Fibroblast of villous mesenchyme (primary cell): ENCODE data around the gene PLPPR5. TPM values are rescaled to one million over a fixed set of nuclear protein-coding genes. Genes with fewer than 3 reads are reported as not detected.

Experiments used
- DNase-seq: peaks from one replicate; pipeline ENCODE4 v3.0.0-alpha.2; 2010; ENCODE audit warnings: low read depth
- H3K4me3 ChIP-seq: 2 replicates; pipeline ENCODE4 v1.5.1; 2011; ENCODE audit warnings: low read depth, mild to moderate bottlenecking, low read length
- CTCF ChIP-seq: IDR thresholded peaks from 2 replicates; pipeline ENCODE4 v1.5.1; 2012; ENCODE audit warnings: low read depth, mild to moderate bottlenecking, low read length; ENCODE audit not compliant: insufficient read depth
- total RNA-seq: library from RNA; depleted of rRNA; stranded (reverse); fragments of >200 nt; gene quantifications from 2 replicates; pipeline ENCODE4 v1.2.3, GENCODE V29; 2012

PLPPR5 gene
- total RNA-seq, 1 donor = not detected

GRCh38 chr1:98906809-98907208 lies 97.9 kb downstream of the PLPPR5 start:
- H3K4me3 ChIP-seq = no peak overlapping the region
- no peak for DNase-seq
- TF ChIP-seq CTCF = no peak

GRCh38 chr1:98906361-98906760 lies 98.3 kb downstream of the PLPPR5 start:
- no peak for TF ChIP-seq CTCF
- H3K4me3 ChIP-seq = no peak overlapping the region
- DNase-seq = no peak

- no peak for TF ChIP-seq CTCF
- DNase-seq = no peak
Measured at GRCh38 chr1:98904684-98905083, 100.0 kb downstream of the PLPPR5 start.

GRCh38 chr1:98903726-98904125 lies 100.9 kb downstream of the PLPPR5 start:
- no peak overlapping the region for H3K4me3 ChIP-seq
- TF ChIP-seq CTCF = no peak
- DNase-seq = no peak

More at GRCh38 chr1:98904684-98905083, 100.0 kb downstream of the PLPPR5 start:
- no peak overlapping the region for H3K4me3 ChIP-seq

GRCh38 chr1:98903261-98903660 lies 101.4 kb downstream of the PLPPR5 start:
- no peak overlapping the region for H3K4me3 ChIP-seq
- DNase-seq = peak; percentile 29
- no peak for TF ChIP-seq CTCF

- no peak for TF ChIP-seq CTCF
- H3K4me3 ChIP-seq = no peak overlapping the region
- DNase-seq = no peak
Measured at GRCh38 chr1:98898940-98899339, 105.7 kb downstream of the PLPPR5 start.

GRCh38 chr1:98897479-98897878 lies 107.2 kb downstream of the PLPPR5 start:
- H3K4me3 ChIP-seq = no peak overlapping the region
- DNase-seq = no peak
- no peak for TF ChIP-seq CTCF
